ENCODE measurements around the gene EI24. TPM values are rescaled to one million over a fixed set of nuclear protein-coding genes. Genes with fewer than 3 reads are reported as not detected.
"Not testable (repeated sequence)": the region's sequence is repeated elsewhere in the genome, so short reads cannot be mapped to it uniquely, and the experiment has no call there.

EI24 gene
- total RNA-seq, 1 experiment from 2014 or later: 193 TPM

DNA sequence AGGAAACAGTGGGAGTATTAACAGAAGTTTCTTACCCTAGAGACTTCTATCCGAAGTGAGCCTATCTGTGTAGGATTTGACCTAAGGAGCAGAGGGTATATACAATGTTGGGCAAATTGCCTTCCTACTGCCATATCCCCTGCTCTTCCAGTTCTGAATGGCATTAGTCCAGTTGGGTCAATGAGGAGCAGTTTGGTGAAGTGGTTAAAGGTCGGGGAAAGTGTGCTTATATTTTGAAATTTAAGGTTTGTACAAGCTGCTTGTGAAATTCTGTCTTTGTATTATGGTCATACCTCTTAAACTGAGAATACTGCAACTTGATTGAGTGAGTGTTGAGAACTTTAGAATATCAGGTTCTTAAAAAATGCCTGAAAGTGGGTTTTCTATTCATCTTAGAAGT is 1.7 kb downstream of the EI24 start:
- Histone ChIP-seq H3K4me3 (ENCODE audit: low read depth in 2 of 2, low read length in 2 of 2) (no peak overlapping the region; a peak in 1 of 4 replicates), H3K27me3 (ENCODE audit: control insufficient read depth, insufficient read depth, low read length) (no peaks in the 10 kb centered on the region), H3K27ac (ENCODE audit: low read length) (peak overlapping the region; percentile 96; the same call in 1 of the 2 replicates), H3K36me3 (ENCODE audit: control insufficient read depth, insufficient read depth, low read length) (peaks cover 24% of the 10 kb centered on the region), H3K4me1 (ENCODE audit: control insufficient read depth, insufficient read depth, low read length) (peaks cover 12% of the 10 kb centered on the region), H3K9me3 (ENCODE audit: control insufficient read depth, insufficient read depth, low read depth, low read length) (no peaks in the 10 kb centered on the region)
- POLR2A ChIA-PET: no interaction called here
- no peak for ATAC-seq
- in situ Hi-C loops (cut with HindIII; ENCODE audit: low pct_unique_long_range_greater_than_20kb, low sequenced_read_pairs) (no loop called here), intact Hi-C loops (cut with micrococcal nuclease; ENCODE audit: unreplicated experiment) (no loop called here)
- TF ChIP-seq, protein P1, sequence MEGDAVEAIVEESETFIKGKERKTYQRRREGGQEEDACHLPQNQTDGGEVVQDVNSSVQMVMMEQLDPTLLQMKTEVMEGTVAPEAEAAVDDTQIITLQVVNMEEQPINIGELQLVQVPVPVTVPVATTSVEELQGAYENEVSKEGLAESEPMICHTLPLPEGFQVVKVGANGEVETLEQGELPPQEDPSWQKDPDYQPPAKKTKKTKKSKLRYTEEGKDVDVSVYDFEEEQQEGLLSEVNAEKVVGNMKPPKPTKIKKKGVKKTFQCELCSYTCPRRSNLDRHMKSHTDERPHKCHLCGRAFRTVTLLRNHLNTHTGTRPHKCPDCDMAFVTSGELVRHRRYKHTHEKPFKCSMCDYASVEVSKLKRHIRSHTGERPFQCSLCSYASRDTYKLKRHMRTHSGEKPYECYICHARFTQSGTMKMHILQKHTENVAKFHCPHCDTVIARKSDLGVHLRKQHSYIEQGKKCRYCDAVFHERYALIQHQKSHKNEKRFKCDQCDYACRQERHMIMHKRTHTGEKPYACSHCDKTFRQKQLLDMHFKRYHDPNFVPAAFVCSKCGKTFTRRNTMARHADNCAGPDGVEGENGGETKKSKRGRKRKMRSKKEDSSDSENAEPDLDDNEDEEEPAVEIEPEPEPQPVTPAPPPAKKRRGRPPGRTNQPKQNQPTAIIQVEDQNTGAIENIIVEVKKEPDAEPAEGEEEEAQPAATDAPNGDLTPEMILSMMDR (IDR thresholded peaks at IDR 0.05): no peak
- TF ChIP-seq POLR2AphosphoS5 (IDR thresholded peaks at IDR 0.05; ENCODE audit: low read depth, low read length) (no peak), TCF7L2 (IDR thresholded peaks at IDR 0.05; ENCODE audit: low read depth, low read length) (no peak), REST (IDR thresholded peaks at IDR 0.05; ENCODE audit: insufficient read depth in 1 of 2, low read depth in 2 of 2, low read length in 1 of 2) (no peak), SIN3A (IDR thresholded peaks at IDR 0.05; ENCODE audit: borderline replicate concordance, insufficient read depth, low read depth, low read length) (no peak)
- DNase-seq (ENCODE audit: low read depth, low spot score): no peak
- CTCF ChIA-PET: interaction anchor here (0.6 kb wide), 1 partner anchor 20 kb away, joined by 3 read pairs; no protein-coding TSS in a partner anchor
- no TSS peak for BruUV-seq (replicated peaks)

GRCh38 chr11:125572916-125573315 is 3.6 kb downstream of the EI24 start:
- ChIA-PET CTCF (no interaction called here), POLR2A (no interaction called here)
- no peaks in the 10 kb centered on the region for H3K9me3 ChIP-seq (ENCODE audit: control insufficient read depth, insufficient read depth, low read depth, low read length)
- no peaks in the 10 kb centered on the region for H3K27me3 ChIP-seq (ENCODE audit: control insufficient read depth, insufficient read depth, low read length)
- peaks cover 12% of the 10 kb centered on the region for H3K4me1 ChIP-seq (ENCODE audit: control insufficient read depth, insufficient read depth, low read length)
- no TSS peak for BruUV-seq (replicated peaks)
- peaks cover 34% of the 10 kb centered on the region for H3K36me3 ChIP-seq (ENCODE audit: control insufficient read depth, insufficient read depth, low read length)
- ATAC-seq (no peak), DNase-seq (ENCODE audit: low read depth, low spot score) (no peak)
- in situ Hi-C loops (cut with HindIII; ENCODE audit: low pct_unique_long_range_greater_than_20kb, low sequenced_read_pairs) (no loop called here), intact Hi-C loops (cut with micrococcal nuclease; ENCODE audit: unreplicated experiment) (no loop called here)
- H3K4me3 ChIP-seq (ENCODE audit: low read depth in 2 of 2, low read length in 2 of 2): no peak overlapping the region
- TF ChIP-seq, protein P1 (IDR thresholded peaks at IDR 0.05): no peak
- TF ChIP-seq REST (IDR thresholded peaks at IDR 0.05; ENCODE audit: insufficient read depth in 1 of 2, low read depth in 2 of 2, low read length in 1 of 2) (no peak), POLR2AphosphoS5 (IDR thresholded peaks at IDR 0.05; ENCODE audit: low read depth, low read length) (no peak), SIN3A (IDR thresholded peaks at IDR 0.05; ENCODE audit: borderline replicate concordance, insufficient read depth, low read depth, low read length) (no peak), TCF7L2 (IDR thresholded peaks at IDR 0.05; ENCODE audit: low read depth, low read length) (no peak)
- H3K27ac ChIP-seq (ENCODE audit: low read length): no peak overlapping the region

GRCh38 chr11:125577181-125577580 is 7.9 kb downstream of the EI24 start:
- H3K9me3 ChIP-seq (ENCODE audit: control insufficient read depth, insufficient read depth, low read depth, low read length); CTCF ChIA-PET; ATAC-seq; POLR2A ChIA-PET; H3K4me1 ChIP-seq (ENCODE audit: control insufficient read depth, insufficient read depth, low read length); H3K4me3 ChIP-seq (ENCODE audit: low read depth in 2 of 2, low read length in 2 of 2); in situ Hi-C loops (cut with HindIII; ENCODE audit: low pct_unique_long_range_greater_than_20kb, low sequenced_read_pairs); H3K27me3 ChIP-seq (ENCODE audit: control insufficient read depth, insufficient read depth, low read length); H3K27ac ChIP-seq (ENCODE audit: low read length); intact Hi-C loops (cut with micrococcal nuclease; ENCODE audit: unreplicated experiment); DNase-seq (ENCODE audit: low read depth, low spot score); BruUV-seq (replicated peaks): not testable (repeated sequence)
- H3K36me3 ChIP-seq (ENCODE audit: control insufficient read depth, insufficient read depth, low read length): peaks cover 37% of the 10 kb centered on the region
